GM12878 (cell line): Measurements from ENCODE around the gene PLCB2. TPM values are rescaled to one million over a fixed set of nuclear protein-coding genes. Genes with fewer than 3 reads are reported as not detected.

Experiments
- ATAC-seq: fragments of 200-7000 bp; cut with Tn5 transposase; 3 replicates; pipeline ENCODE4 v1.9.1; 2020; ENCODE audit warnings: mild to moderate bottlenecking, moderate library complexity
- BruUV-seq: library from RNA; stranded (reverse); fragments of 400-500 nt; replicated peaks from 2 replicates; lab custom pipeline; 2021; lab: Mats Ljungman, UMichigan
- CTCF ChIA-PET: fragments of 300-600 bp; sonication (Branson Sonifier 250); formaldehyde crosslinking; extraction: SDS; loops from one replicate; lab custom pipeline; 2021; ENCODE audit warnings: inconsistent platforms; lab: Yijun Ruan, JAX
- POLR2A ChIA-PET: fragments of 350-600 bp; formaldehyde crosslinking; extraction: SDS; loops from one replicate; lab custom pipeline; 2021; ENCODE audit warnings: inconsistent platforms; lab: Charles Lee
- RAD21 ChIA-PET: fragments of 300-600 bp; sonication (Branson Sonifier 250); formaldehyde crosslinking; loops from one replicate; lab custom pipeline; 2023; ENCODE audit warnings: antibody characterized with exemption; ENCODE audit not compliant: unreplicated experiment; lab: Charles Lee
- SMC1A ChIA-PET: fragments of 300-600 bp; sonication (Branson Sonifier 250); formaldehyde crosslinking; loops from one replicate; lab custom pipeline; 2023; ENCODE audit not compliant: unreplicated experiment, uncharacterized antibody; lab: Charles Lee
- DNase-seq: peaks from one replicate; pipeline ENCODE4 v3.0.0-alpha.2; 2011; ENCODE audit warnings: low read depth, low spot score
- FAIRE-seq: peaks from 3 replicates; lab custom pipeline; 2011; peaks lifted over from hg19 to GRCh38; lab: Jason Lieb, UNC
- H2AFZ ChIP-seq: 2 replicates; pipeline ENCODE4 v1.6.0; 2011; ENCODE audit warnings: low read depth, low read length, control low read depth; ENCODE audit not compliant: control insufficient read depth
- H3K27ac ChIP-seq: 2 replicates; pipeline ENCODE4 v1.5.1; 2011; ENCODE audit warnings: control low read depth; ENCODE audit not compliant: control insufficient read depth, insufficient read depth
- H3K27me3 ChIP-seq, 2 experiments: replicated peaks in 1 of 2; 2 replicates each; pipeline versions ENCODE4 v1.6.0 to v1.6.1; 2011; ENCODE audit warnings: low read length in 1 of 2; ENCODE audit not compliant: control insufficient read depth in 2 of 2, insufficient read depth in 2 of 2
- H3K36me3 ChIP-seq, 2 experiments: 2 replicates each; pipeline ENCODE4 v1.5.1; 2011; ENCODE audit warnings: low read length in 1 of 2; ENCODE audit not compliant: control insufficient read depth in 2 of 2, insufficient read depth in 2 of 2
- H3K4me1 ChIP-seq: 2 replicates; pipeline ENCODE4 v1.6.1; 2011; ENCODE audit warnings: mild to moderate bottlenecking, low read length, moderate library complexity, mixed read lengths; ENCODE audit not compliant: control insufficient read depth, insufficient read depth
- H3K4me2 ChIP-seq: 2 replicates; pipeline ENCODE4 v1.6.0; 2011; ENCODE audit warnings: control low read depth; ENCODE audit not compliant: control insufficient read depth, insufficient read depth
- H3K4me3 ChIP-seq: fragments of 200-600 bp; sonication (generic); 2 replicates; pipeline ENCODE4 v1.5.1; 2016
- H3K79me2 ChIP-seq: 2 replicates; pipeline ENCODE4 v1.6.0; 2011; ENCODE audit warnings: low read length; ENCODE audit not compliant: control insufficient read depth, insufficient read depth
- H3K9ac ChIP-seq: 2 replicates; pipeline ENCODE4 v1.8.0; 2011; ENCODE audit warnings: low read length, control low read depth, mixed read lengths; ENCODE audit not compliant: control insufficient read depth, insufficient read depth
- H3K9me3 ChIP-seq: replicated peaks from 3 replicates; pipeline ENCODE4 v1.5.1; 2011; ENCODE audit warnings: mild to moderate bottlenecking, low read length; ENCODE audit not compliant: control insufficient read depth, insufficient read depth
- H4K20me1 ChIP-seq: 2 replicates; pipeline ENCODE4 v1.6.0; 2011; ENCODE audit not compliant: control insufficient read depth, insufficient read depth
- BACH1 ChIP-seq: fragments of 450-650 bp; IDR thresholded peaks from 2 replicates; pipeline ENCODE4 v1.6.1; 2017; ENCODE audit warnings: mild to moderate bottlenecking, borderline replicate concordance
- CREB1 ChIP-seq: IDR thresholded peaks from 2 replicates; pipeline ENCODE4 v1.6.1; 2012; ENCODE audit warnings: low read depth, mild to moderate bottlenecking, inconsistent platforms
- CREM ChIP-seq: IDR thresholded peaks from 2 replicates; pipeline ENCODE4 v1.6.1; 2014; ENCODE audit warnings: antibody characterized with exemption, low read depth
- ESRRA ChIP-seq: IDR thresholded peaks from 2 replicates; pipeline ENCODE4 v1.6.1; 2012; ENCODE audit warnings: mild to moderate bottlenecking, low read length, improper control_type of control experiment
- HDGF ChIP-seq: fragments of 450-650 bp; IDR thresholded peaks from 2 replicates; pipeline ENCODE4 v1.6.1; 2016; ENCODE audit warnings: antibody characterized with exemption
- POLR2A ChIP-seq: IDR thresholded peaks from 2 replicates; pipeline ENCODE4 v1.6.1; 2011; ENCODE audit warnings: low read depth, mild to moderate bottlenecking, low read length
- RAD21 ChIP-seq: IDR thresholded peaks from 2 replicates; pipeline ENCODE4 v1.6.1; 2011; ENCODE audit warnings: mild to moderate bottlenecking, low read depth, low read length, moderate library complexity; ENCODE audit not compliant: insufficient read depth
- SPI1 ChIP-seq: IDR thresholded peaks from 2 replicates; pipeline ENCODE4 v1.6.1; 2011; ENCODE audit warnings: low read depth, mild to moderate bottlenecking, low read length, moderate library complexity, borderline replicate concordance; ENCODE audit not compliant: insufficient read depth
- TCF12 ChIP-seq: IDR thresholded peaks from 2 replicates; pipeline ENCODE4 v1.6.1; 2011; ENCODE audit warnings: low read depth, mild to moderate bottlenecking, low read length
- YBX1 ChIP-seq: fragments of 450-650 bp; IDR thresholded peaks from 2 replicates; pipeline ENCODE4 v1.6.1; 2016; ENCODE audit warnings: antibody characterized with exemption
- ZBED1 ChIP-seq: IDR thresholded peaks from 2 replicates; pipeline ENCODE4 v1.6.1; 2016; ENCODE audit warnings: borderline replicate concordance
- ZNF274 ChIP-seq: IDR thresholded peaks from one replicate; pipeline ENCODE4 v1.8.0; 2011; ENCODE audit not compliant: insufficient read length, insufficient read depth
- WGBS: methylation state at CpG from one replicate; pipeline ENCODE4 v1.1.6; 2016; ENCODE audit warnings: low lambda C conversion rate; ENCODE audit not compliant: insufficient replicate concordance, insufficient coverage; ENCODE audit errors: missing lambda C conversion rate; 5-methylcytosine and 5-hydroxymethylcytosine counted together
- in situ Hi-C: fragments of 300-500 bp; cut with MboI; formaldehyde crosslinking; loops from 9 replicates; pipeline ENCODE4 v1.14.3; 2018; ENCODE audit warnings: mixed read lengths
- intact Hi-C: fragments of 100-400 bp; cut with micrococcal nuclease; formaldehyde crosslinking; loops from one replicate; pipeline ENCODE4 v1.14.2; 2022; ENCODE audit not compliant: unreplicated experiment
- polyA plus RNA-seq, 11 experiments: library from polyadenylated mRNA; depleted of rRNA in 4 of 11; unstranded in 6 of 11; stranded (reverse) in 5 of 11; fragments of >200 nt; fragmentation: Nextera tagmentation in 4 of 11; fragmentation: Illumina TruSeq in 1 of 11; extraction: Ambion mirVana in 4 of 11; extraction: Trizol in 1 of 11; gene quantifications; 1 replicate in 1 of 11; 2 replicates in 10 of 11; pipeline versions ENCODE4 v1.2.1 to v1.2.3, GENCODE V29; 2011 to 2016; ENCODE audit warnings: inconsistent platforms in 2 of 11, missing spikeins in 2 of 11, low read depth in 1 of 11
- total RNA-seq, 4 experiments: library from RNA; depleted of rRNA in 3 of 4; stranded (reverse); fragments of >200 nt in 3 of 4; fragmentation: Illumina TruSeq in 1 of 4; extraction: Trizol in 1 of 4; gene quantifications; 2 replicates each; pipeline versions ENCODE4 v1.2.1 to v1.2.3, GENCODE V29; 2013 to 2021
- TF ChIP-seq, protein P1 (sequence below): IDR thresholded peaks from 2 replicates; pipeline ENCODE4 v1.6.1; 2012; ENCODE audit warnings: mild to moderate bottlenecking, low read depth, low read length
- TF ChIP-seq, protein P2 (sequence below): fragments of 450-650 bp; IDR thresholded peaks from 2 replicates; pipeline ENCODE4 v1.6.1; 2014; ENCODE audit warnings: mild to moderate bottlenecking

Gene PLCB2
- total and polyA plus RNA-seq, 10 of the 15 experiments (the other 5 are each of a cell fraction or from before 2014, with no cell fraction given) = 1.2 to 39.4 (median 10.7) TPM

DNA sequence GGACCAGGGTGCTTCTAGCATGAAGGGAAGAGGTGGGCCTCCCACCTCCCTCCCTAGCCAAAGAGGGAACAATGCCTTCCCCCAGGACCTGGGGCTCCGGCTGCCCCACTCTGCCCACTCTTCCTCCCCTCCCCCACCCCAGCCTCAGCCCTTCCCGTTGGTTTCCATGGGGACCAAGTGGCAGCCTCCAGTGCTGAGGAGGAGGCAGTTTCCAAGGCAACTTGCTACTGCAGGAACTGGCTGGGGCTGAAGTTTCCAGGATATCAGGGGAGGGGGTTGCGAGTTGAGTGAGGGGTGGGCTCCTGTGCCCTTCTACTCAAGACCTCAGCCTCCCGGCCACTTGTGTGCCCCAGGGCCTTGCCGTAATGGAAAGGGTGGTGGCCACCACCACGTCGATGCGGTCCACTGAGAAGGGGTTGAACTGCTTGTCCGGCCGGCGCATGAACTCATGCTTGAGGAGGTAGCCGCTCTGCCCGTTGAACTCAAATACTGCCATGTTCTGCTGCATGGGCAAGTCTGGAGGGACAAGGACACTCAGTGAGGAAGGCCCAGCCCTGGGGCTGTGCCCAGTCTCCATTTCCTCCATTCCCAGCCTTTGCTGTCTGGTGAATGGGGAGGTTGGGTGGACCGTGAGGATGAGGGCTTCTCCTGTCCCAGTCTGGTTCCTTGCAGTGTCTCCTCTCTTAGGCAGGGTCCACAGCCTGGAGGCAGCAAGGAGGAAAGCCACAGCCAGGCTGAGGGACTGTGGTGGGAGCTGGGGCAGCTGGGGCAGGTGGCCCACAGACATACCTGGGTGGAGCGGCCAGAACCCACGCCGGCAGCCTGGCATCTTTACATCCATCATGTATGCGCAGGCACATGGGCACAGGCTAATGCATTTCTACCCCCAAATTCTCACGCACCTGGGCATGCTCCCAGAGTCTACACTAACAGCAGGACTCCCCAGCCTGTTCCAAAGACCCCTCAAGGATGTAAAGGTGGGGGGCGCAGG is 13.5 kb downstream of the PLCB2 start:
- H3K4me3 ChIP-seq = no peak overlapping the region
- H4K20me1 ChIP-seq = no peaks in the 10 kb centered on the region
- TF ChIP-seq TCF12 (no peak), ZBED1 (no peak), BACH1 (no peak), YBX1 (no peak)
- in situ Hi-C loops = no loop called here
- WGBS = 62% methylated on average over 19 of the region's 20 CpGs
- H2AFZ ChIP-seq = no peak overlapping the region
- H3K27ac ChIP-seq = no peak overlapping the region
- H3K4me1 ChIP-seq = no peaks in the 10 kb centered on the region
- no TSS peak for BruUV-seq
- FAIRE-seq (no peak), DNase-seq (no peak), ATAC-seq (no peak)
- no peaks in the 10 kb centered on the region; a peak in 2 of 4 replicates for H3K27me3 ChIP-seq
- intact Hi-C loops = no loop called here
- H3K9me3 ChIP-seq = no peaks in the 10 kb centered on the region
- CTCF ChIA-PET = interaction anchor here (0.8 to 1.1 kb wide), 3 partner anchors 14 to 17 kb away, joined by 3 to 4 read pairs (median 3); no protein-coding TSS in a partner anchor
- no peak overlapping the region for H3K9ac ChIP-seq
- POLR2A ChIA-PET = interaction anchor here (0.6 kb wide), 1 partner anchor 11 kb away, joined by 4 read pairs; no protein-coding TSS in a partner anchor
- SMC1A ChIA-PET = interaction anchor here (1.2 kb wide), 1 partner anchor 15 kb away, joined by 3 read pairs; no protein-coding TSS in a partner anchor
- no peak overlapping the region for H3K4me2 ChIP-seq
- no peaks in the 10 kb centered on the region for H3K79me2 ChIP-seq
- H3K36me3 ChIP-seq = no peaks in the 10 kb centered on the region
- RAD21 ChIA-PET = no interaction called here

DNA sequence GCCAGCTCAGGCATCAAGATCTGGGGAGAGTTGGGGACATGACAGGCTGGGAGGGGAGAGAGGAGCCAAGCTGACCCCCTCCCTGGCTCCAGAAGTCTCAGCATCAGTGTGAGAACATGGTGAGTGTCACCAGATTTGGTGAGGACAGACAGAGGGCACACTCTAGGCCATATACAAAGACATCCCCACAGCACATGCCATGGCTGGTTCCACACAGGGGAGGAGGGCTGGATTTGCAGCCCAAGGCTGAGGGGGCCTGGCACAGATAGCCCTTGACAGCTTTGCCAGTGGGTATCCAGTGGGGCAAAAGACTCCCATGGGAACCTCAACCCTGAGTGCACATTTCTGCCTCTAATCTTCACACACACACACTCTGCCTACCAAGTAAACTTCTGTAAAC is 14.7 kb downstream of the PLCB2 start:
- Histone ChIP-seq H3K4me3 (no peak overlapping the region), H4K20me1 (no peaks in the 10 kb centered on the region), H3K4me1 (no peaks in the 10 kb centered on the region), H3K9me3 (no peaks in the 10 kb centered on the region), H3K27me3 (no peaks in the 10 kb centered on the region; a peak in 2 of 4 replicates), H3K4me2 (no peak overlapping the region), H3K9ac (no peak overlapping the region), H2AFZ (no peak overlapping the region), H3K36me3 (no peaks in the 10 kb centered on the region), H3K27ac (no peak overlapping the region), H3K79me2 (no peaks in the 10 kb centered on the region)
- ChIA-PET CTCF (interaction anchor here (1.1 kb wide), 1 partner anchor 17 kb away, joined by 3 read pairs; no protein-coding TSS in a partner anchor), RAD21 (no interaction called here), SMC1A (interaction anchor here (1.2 kb wide), 1 partner anchor 14 kb away, joined by 3 read pairs; no protein-coding TSS in a partner anchor), POLR2A (no interaction called here)
- in situ Hi-C loops (no loop called here), intact Hi-C loops (no loop called here)
- BruUV-seq = no TSS peak
- DNase-seq (no peak), ATAC-seq (no peak), FAIRE-seq (no peak)
- TF ChIP-seq CREB1 (no peak), SPI1 (no peak), CREM (no peak), HDGF (no peak), RAD21 (no peak), ESRRA (no peak), POLR2A (no peak), ZNF274 (no peak)
- TF ChIP-seq, protein P1, sequence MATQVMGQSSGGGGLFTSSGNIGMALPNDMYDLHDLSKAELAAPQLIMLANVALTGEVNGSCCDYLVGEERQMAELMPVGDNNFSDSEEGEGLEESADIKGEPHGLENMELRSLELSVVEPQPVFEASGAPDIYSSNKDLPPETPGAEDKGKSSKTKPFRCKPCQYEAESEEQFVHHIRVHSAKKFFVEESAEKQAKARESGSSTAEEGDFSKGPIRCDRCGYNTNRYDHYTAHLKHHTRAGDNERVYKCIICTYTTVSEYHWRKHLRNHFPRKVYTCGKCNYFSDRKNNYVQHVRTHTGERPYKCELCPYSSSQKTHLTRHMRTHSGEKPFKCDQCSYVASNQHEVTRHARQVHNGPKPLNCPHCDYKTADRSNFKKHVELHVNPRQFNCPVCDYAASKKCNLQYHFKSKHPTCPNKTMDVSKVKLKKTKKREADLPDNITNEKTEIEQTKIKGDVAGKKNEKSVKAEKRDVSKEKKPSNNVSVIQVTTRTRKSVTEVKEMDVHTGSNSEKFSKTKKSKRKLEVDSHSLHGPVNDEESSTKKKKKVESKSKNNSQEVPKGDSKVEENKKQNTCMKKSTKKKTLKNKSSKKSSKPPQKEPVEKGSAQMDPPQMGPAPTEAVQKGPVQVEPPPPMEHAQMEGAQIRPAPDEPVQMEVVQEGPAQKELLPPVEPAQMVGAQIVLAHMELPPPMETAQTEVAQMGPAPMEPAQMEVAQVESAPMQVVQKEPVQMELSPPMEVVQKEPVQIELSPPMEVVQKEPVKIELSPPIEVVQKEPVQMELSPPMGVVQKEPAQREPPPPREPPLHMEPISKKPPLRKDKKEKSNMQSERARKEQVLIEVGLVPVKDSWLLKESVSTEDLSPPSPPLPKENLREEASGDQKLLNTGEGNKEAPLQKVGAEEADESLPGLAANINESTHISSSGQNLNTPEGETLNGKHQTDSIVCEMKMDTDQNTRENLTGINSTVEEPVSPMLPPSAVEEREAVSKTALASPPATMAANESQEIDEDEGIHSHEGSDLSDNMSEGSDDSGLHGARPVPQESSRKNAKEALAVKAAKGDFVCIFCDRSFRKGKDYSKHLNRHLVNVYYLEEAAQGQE = no peak
- TF ChIP-seq, protein P2, sequence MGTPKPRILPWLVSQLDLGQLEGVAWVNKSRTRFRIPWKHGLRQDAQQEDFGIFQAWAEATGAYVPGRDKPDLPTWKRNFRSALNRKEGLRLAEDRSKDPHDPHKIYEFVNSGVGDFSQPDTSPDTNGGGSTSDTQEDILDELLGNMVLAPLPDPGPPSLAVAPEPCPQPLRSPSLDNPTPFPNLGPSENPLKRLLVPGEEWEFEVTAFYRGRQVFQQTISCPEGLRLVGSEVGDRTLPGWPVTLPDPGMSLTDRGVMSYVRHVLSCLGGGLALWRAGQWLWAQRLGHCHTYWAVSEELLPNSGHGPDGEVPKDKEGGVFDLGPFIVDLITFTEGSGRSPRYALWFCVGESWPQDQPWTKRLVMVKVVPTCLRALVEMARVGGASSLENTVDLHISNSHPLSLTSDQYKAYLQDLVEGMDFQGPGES = no peak
